ENCODE measurements around the gene SNTN.

Gene SNTN

GRCh38 chr3:63679186-63679585, 26.7 kb downstream of the SNTN start:
- DNase-seq, result no peak

GRCh38 chr3:63684081-63684480, 31.6 kb downstream of the SNTN start:
- DNase-seq, result no peak

- no peak for DNase-seq
Observed at GRCh38 chr3:63685340-63685739, 32.9 kb downstream of the SNTN start.

- no peak for DNase-seq
Observed at GRCh38 chr3:63687278-63688225, 35.1 kb downstream of the SNTN start.

- DNase-seq, result no peak
Observed at GRCh38 chr3:63689285-63689684, 36.8 kb downstream of the SNTN start.

DNA sequence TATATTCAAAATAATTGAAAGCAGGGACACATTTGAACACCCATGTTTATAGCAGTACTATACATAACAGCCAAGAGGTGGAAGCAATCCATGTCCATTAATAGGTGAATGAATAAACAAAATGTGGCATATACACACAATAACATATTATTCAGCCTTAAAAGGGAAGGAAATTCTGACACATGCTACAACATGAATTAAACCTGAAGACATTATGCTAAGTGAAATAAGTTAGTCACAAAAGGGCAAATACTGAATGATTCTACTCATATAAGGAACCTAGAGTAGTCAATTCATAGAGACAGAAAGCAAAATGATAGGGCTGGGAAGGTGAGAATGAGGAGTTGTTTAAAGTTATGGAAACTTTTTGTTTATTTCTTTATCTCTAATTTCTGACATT, 40.9 kb downstream of the SNTN start:
- no peak for DNase-seq

- no peak for DNase-seq
Observed at GRCh38 chr3:63705092-63705645, 52.7 kb downstream of the SNTN start.

- no peak for DNase-seq
Observed at GRCh38 chr3:63706321-63707085, 54.0 kb downstream of the SNTN start.

GRCh38 chr3:63707731-63708130, 55.3 kb downstream of the SNTN start:
- no peak for DNase-seq

DNA sequence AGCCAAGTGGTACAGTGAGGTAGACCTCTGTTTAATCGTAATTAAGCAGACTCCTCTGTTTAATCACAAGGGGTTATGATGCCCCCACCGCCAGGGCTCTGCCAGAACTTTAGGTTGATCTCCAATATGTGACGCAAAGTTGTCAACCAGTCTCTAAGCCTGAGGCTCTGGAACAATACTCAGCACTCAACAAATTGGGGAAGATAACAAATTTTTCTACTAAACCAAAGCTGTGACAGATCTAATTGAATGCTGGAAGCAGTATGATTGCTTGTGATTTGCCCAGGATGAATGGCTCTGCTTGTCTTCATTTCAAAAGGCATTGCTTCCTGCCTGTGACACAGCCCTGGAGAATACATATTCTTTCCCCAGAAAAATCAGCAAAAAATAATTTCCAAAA, 57.1 kb downstream of the SNTN start:
- no peak for DNase-seq
